CD4-positive, CD25-positive, alpha-beta regulatory T cell (primary cell): ENCODE measurements around the gene CCDC182. TPM values are rescaled to one million over a fixed set of nuclear protein-coding genes. Genes with fewer than 3 reads are reported as not detected.

ENCODE experiments used
- ATAC-seq, 2 donors: fragments of 150-1000 bp; cut with Tn5 transposase; one replicate each; pipeline ENCODE4 v1.10.0; 2021; ENCODE audit warnings: low read depth in 2 of 2, moderate number of reproducible peaks in 2 of 2, moderate library complexity in 1 of 2
- DNase-seq, 3 donors: peaks; one replicate each; pipeline versions ENCODE4 v3.0.0 to v3.0.0-alpha.2; 2012 to 2022; ENCODE audit warnings: mixed read lengths in 1 of 3
- H3K27ac ChIP-seq: one replicate; pipeline ENCODE4 v1.7.0; 2013; ENCODE audit warnings: mild to moderate bottlenecking, low read length; ENCODE audit not compliant: insufficient read depth, poor library complexity, severe bottlenecking
- H3K27me3 ChIP-seq: one replicate; pipeline ENCODE4 v1.7.0; 2013; ENCODE audit warnings: low read length; ENCODE audit not compliant: control insufficient read depth, insufficient read depth
- H3K36me3 ChIP-seq: one replicate; pipeline ENCODE4 v1.7.0; 2013; ENCODE audit warnings: mild to moderate bottlenecking, low read length, moderate library complexity; ENCODE audit not compliant: control insufficient read depth, insufficient read depth
- H3K4me1 ChIP-seq: 2 replicates; pipeline ENCODE4 v1.7.0; 2013; ENCODE audit warnings: mild to moderate bottlenecking, low read length; ENCODE audit not compliant: insufficient read depth, control insufficient read depth, poor library complexity, severe bottlenecking
- H3K4me3 ChIP-seq: one replicate; pipeline ENCODE4 v1.7.0; 2013; ENCODE audit warnings: low read depth, mild to moderate bottlenecking, low read length, moderate library complexity
- H3K9me3 ChIP-seq, 2 experiments: 1 replicate in 1 of 2; 2 replicates in 1 of 2; pipeline ENCODE4 v1.7.0; 2013; ENCODE audit warnings: low read length in 2 of 2, mild to moderate bottlenecking in 1 of 2, moderate library complexity in 1 of 2; ENCODE audit not compliant: control insufficient read depth in 2 of 2
- H3K27ac Mint-ChIP-seq, 3 donors: one replicate each; pipeline ENCODE4 v1.8.0; 2020 to 2022; ENCODE audit warnings: mild to moderate bottlenecking in 3 of 3, mixed read lengths in 3 of 3, moderate library complexity in 2 of 3
- H3K27me3 Mint-ChIP-seq: one replicate; pipeline ENCODE4 v1.8.0; 2022; ENCODE audit warnings: mild to moderate bottlenecking, mixed read lengths
- H3K36me3 Mint-ChIP-seq: one replicate; pipeline ENCODE4 v1.8.0; 2020; ENCODE audit warnings: mixed read lengths
- H3K4me1 Mint-ChIP-seq, 4 donors: one replicate each; pipeline ENCODE4 v1.8.0; 2020 to 2022; ENCODE audit warnings: mixed read lengths in 4 of 4, mild to moderate bottlenecking in 1 of 4
- H3K4me3 Mint-ChIP-seq, 4 donors: one replicate each; pipeline ENCODE4 v1.8.0; 2020 to 2022; ENCODE audit warnings: mild to moderate bottlenecking in 4 of 4, mixed read lengths in 4 of 4, moderate library complexity in 3 of 4
- H3K9me3 Mint-ChIP-seq, 7 donors: one replicate each; pipeline ENCODE4 v1.8.0; 2020 to 2022; ENCODE audit warnings: mixed read lengths in 7 of 7, mild to moderate bottlenecking in 3 of 7, moderate library complexity in 2 of 7
- polyA plus RNA-seq, 4 donors: library from polyadenylated mRNA; unstranded; fragments of 300-500 nt; fragmentation: Illumina TruSeq; gene quantifications; one replicate each; pipeline ENCODE4 v1.2.3, GENCODE V29; 2021
- total RNA-seq: library from RNA; stranded (reverse); gene quantifications from one replicate; pipeline ENCODE4 v1.2.3, GENCODE V29; 2022

The CCDC182 gene
- total and polyA plus RNA-seq, 5 donors from 2014 or later, result not detected

GRCh38 chr17:57782062-57782490 is 37.0 kb upstream of the CCDC182 start:
- Histone ChIP-seq H3K4me1 (peaks cover 7% of the 10 kb centered on the region), H3K27ac (no peak overlapping the region), H3K4me3 (no peak overlapping the region), H3K36me3 (no peaks in the 10 kb centered on the region), H3K9me3 (no peaks in the 10 kb centered on the region), H3K27me3 (peaks cover 10% of the 10 kb centered on the region)
- Mint-ChIP-seq H3K27ac (no peak overlapping the region), H3K36me3 (no peaks in the 10 kb centered on the region), H3K9me3 (no peaks in the 10 kb centered on the region), H3K4me3 (no peak overlapping the region), H3K27me3 (peaks cover 27% of the 10 kb centered on the region), H3K4me1 (peaks cover 0 to 5% (median 3%) of the 10 kb centered on the region in 4 donors)
- no peak for ATAC-seq
- DNase-seq, result no peak

GRCh38 chr17:57781386-57782061 is 36.4 kb upstream of the CCDC182 start:
- H3K27me3 ChIP-seq, result peaks cover 7% of the 10 kb centered on the region
- H3K27ac ChIP-seq, result no peak overlapping the region
- peaks cover 7% of the 10 kb centered on the region for H3K4me1 ChIP-seq
- Mint-ChIP-seq H3K4me3 (no peak overlapping the region), H3K27me3 (peaks cover 22% of the 10 kb centered on the region), H3K27ac (no peak overlapping the region), H3K9me3 (no peaks in the 10 kb centered on the region), H3K36me3 (no peaks in the 10 kb centered on the region), H3K4me1 (peaks cover 0 to 5% (median 3%) of the 10 kb centered on the region in 4 donors)
- no peaks in the 10 kb centered on the region for H3K9me3 ChIP-seq
- no peak overlapping the region for H3K4me3 ChIP-seq
- ATAC-seq (no peak), DNase-seq (no peak)
- no peaks in the 10 kb centered on the region for H3K36me3 ChIP-seq

DNA sequence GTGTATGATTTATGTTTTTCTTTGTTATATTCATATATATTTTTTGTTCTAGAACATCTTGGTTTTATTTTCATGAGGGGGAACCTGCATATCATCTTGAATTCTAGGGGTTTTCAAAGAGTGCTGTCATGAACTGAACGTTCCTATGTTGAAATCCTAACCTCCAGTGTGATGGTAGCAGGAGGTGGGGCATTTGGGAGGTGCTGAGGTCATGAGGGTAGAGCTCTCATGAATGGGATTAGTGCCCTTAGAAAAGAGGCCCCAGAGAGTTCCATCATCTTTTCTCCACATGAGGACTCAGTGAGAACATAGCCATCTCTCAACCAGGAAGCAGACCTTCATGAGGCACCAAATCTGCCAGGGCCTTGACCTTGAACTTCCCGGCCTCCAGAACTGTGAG is 34.6 kb upstream of the CCDC182 start:
- Histone ChIP-seq H3K4me1 (peaks cover 7% of the 10 kb centered on the region), H3K9me3 (no peaks in the 10 kb centered on the region), H3K27ac (no peak overlapping the region), H3K4me3 (no peak overlapping the region), H3K27me3 (peaks cover 10% of the 10 kb centered on the region), H3K36me3 (no peaks in the 10 kb centered on the region)
- no peak for DNase-seq
- Mint-ChIP-seq H3K27ac (no peak overlapping the region), H3K27me3 (peaks cover 26% of the 10 kb centered on the region), H3K36me3 (no peaks in the 10 kb centered on the region), H3K4me3 (no peak overlapping the region), H3K9me3 (no peaks in the 10 kb centered on the region), H3K4me1 (peaks cover 0 to 5% (median 3%) of the 10 kb centered on the region in 4 donors)
- ATAC-seq, result no peak

DNA sequence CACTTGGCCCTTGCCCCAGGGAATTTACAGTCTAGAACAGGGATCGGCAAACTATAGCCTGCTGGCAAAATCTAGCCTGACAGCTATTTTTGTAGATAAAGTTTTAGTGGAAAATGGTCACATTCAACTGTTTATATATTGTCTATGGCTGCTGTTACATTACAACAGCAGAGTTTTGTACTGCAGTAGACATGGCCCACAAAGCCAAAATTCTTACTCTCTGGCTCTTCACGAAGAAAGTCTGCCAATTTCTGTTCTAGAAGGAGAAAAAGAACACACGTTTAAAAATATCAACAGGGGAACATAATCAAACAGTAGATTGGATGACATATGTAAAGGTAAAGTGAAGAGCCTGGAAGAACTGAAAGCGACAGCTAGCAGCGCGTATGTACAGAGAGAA is 33.2 kb upstream of the CCDC182 start:
- Mint-ChIP-seq H3K27me3 (peaks cover 38% of the 10 kb centered on the region), H3K27ac (no peak overlapping the region), H3K4me1 (peaks cover 0 to 5% (median 2%) of the 10 kb centered on the region in 4 donors), H3K36me3 (no peaks in the 10 kb centered on the region), H3K9me3 (no peaks in the 10 kb centered on the region), H3K4me3 (no peak overlapping the region)
- no peak overlapping the region for H3K4me3 ChIP-seq
- no peak overlapping the region for H3K27ac ChIP-seq
- DNase-seq (no peak), ATAC-seq (no peak)
- no peaks in the 10 kb centered on the region for H3K9me3 ChIP-seq
- peaks cover 12% of the 10 kb centered on the region for H3K27me3 ChIP-seq
- H3K4me1 ChIP-seq, result peaks cover 3% of the 10 kb centered on the region
- no peaks in the 10 kb centered on the region for H3K36me3 ChIP-seq

DNA sequence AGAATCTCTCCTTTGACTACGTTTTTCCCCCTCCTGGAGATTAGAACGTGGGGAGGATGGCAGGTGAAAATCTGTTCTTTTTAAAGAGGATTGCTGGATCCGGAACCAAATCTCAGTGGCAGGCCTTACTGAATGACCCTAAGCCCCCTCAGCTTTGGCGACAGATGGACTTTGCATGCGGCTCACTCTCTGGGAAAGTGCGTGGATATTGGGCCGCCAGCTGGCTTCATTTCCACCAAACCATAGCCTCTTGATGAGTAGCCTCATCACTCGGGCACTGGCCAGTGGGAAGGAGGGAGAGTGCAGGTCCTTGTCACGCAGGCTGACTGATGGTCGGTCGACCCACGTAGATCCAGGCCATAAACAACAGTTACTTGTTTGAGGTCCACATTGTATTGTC is 31.3 kb upstream of the CCDC182 start:
- Mint-ChIP-seq H3K27me3 (peaks cover 49% of the 10 kb centered on the region), H3K27ac (no peak overlapping the region), H3K36me3 (no peaks in the 10 kb centered on the region), H3K4me3 (no peak overlapping the region), H3K9me3 (no peaks in the 10 kb centered on the region), H3K4me1 (peaks cover 0 to 5% (median 0%) of the 10 kb centered on the region in 4 donors)
- ATAC-seq, result no peak
- no peaks in the 10 kb centered on the region for H3K36me3 ChIP-seq
- H3K4me1 ChIP-seq, result no peaks in the 10 kb centered on the region
- no peak for DNase-seq
- H3K4me3 ChIP-seq, result no peak overlapping the region
- H3K27me3 ChIP-seq, result peaks cover 14% of the 10 kb centered on the region
- no peaks in the 10 kb centered on the region for H3K9me3 ChIP-seq
- no peak overlapping the region for H3K27ac ChIP-seq

- H3K36me3 Mint-ChIP-seq, result no peaks in the 10 kb centered on the region
- no peak overlapping the region for H3K27ac Mint-ChIP-seq
- peaks cover 0 to 5% (median 0%) of the 10 kb centered on the region in 4 donors for H3K4me1 Mint-ChIP-seq
Measured at GRCh38 chr17:57774872-57775271, 29.8 kb upstream of the CCDC182 start.

GRCh38 chr17:57773557-57773956 is 28.5 kb upstream of the CCDC182 start:
- Mint-ChIP-seq H3K4me1 (peaks cover 0 to 4% (median 0%) of the 10 kb centered on the region in 4 donors), H3K4me3 (no peak overlapping the region), H3K27ac (no peak overlapping the region), H3K9me3 (no peaks in the 10 kb centered on the region), H3K36me3 (no peaks in the 10 kb centered on the region), H3K27me3 (peaks cover 62% of the 10 kb centered on the region)
- DNase-seq (no peak), ATAC-seq (no peak)
- no peak overlapping the region for H3K27ac ChIP-seq
- H3K27me3 ChIP-seq, result peaks cover 28% of the 10 kb centered on the region
- no peak overlapping the region for H3K4me3 ChIP-seq
- no peaks in the 10 kb centered on the region for H3K36me3 ChIP-seq
- no peaks in the 10 kb centered on the region for H3K9me3 ChIP-seq
- no peaks in the 10 kb centered on the region for H3K4me1 ChIP-seq

More at GRCh38 chr17:57774872-57775271, 29.8 kb upstream of the CCDC182 start:
- Mint-ChIP-seq H3K9me3 (no peaks in the 10 kb centered on the region), H3K27me3 (peaks cover 53% of the 10 kb centered on the region), H3K4me3 (no peak overlapping the region)
- H3K9me3 ChIP-seq, result no peaks in the 10 kb centered on the region
- no peaks in the 10 kb centered on the region for H3K36me3 ChIP-seq
- H3K27me3 ChIP-seq, result peaks cover 19% of the 10 kb centered on the region
- no peak for DNase-seq
- no peaks in the 10 kb centered on the region for H3K4me1 ChIP-seq
- no peak overlapping the region for H3K4me3 ChIP-seq
- no peak for ATAC-seq
- no peak overlapping the region for H3K27ac ChIP-seq

DNA sequence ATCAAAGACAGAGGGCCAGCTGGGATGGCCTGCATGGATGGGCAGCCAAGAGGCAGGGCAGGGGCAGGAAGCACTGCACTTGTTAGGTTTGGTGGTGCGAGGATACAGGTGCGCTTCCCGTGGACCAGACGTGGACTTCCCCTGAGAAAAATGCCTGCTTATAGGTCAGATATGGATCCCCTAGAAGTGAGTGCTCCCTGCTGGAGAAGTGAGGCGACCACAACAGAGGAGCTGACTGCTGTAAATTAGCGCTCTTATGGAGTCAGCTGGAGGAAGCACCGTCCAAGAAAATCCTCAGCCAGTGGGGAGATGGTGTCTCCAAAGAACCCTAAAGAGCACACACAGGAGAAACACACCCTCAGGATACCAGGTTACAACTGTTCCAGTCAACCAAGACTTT is 27.7 kb upstream of the CCDC182 start:
- ATAC-seq (no peak), DNase-seq (no peak)
- Mint-ChIP-seq H3K27me3 (peaks cover 58% of the 10 kb centered on the region), H3K27ac (no peak overlapping the region), H3K9me3 (peaks cover 0 to under 1% (median 0%) of the 10 kb centered on the region in 7 donors), H3K4me3 (no peak overlapping the region), H3K4me1 (no peaks in the 10 kb centered on the region), H3K36me3 (no peaks in the 10 kb centered on the region)
- no peak overlapping the region for H3K27ac ChIP-seq
- no peak overlapping the region for H3K4me3 ChIP-seq
- H3K27me3 ChIP-seq, result peaks cover 28% of the 10 kb centered on the region
- no peaks in the 10 kb centered on the region for H3K36me3 ChIP-seq
- no peaks in the 10 kb centered on the region for H3K9me3 ChIP-seq
- H3K4me1 ChIP-seq, result no peaks in the 10 kb centered on the region
